Suprapubic skin (tissue), 3 donors: ENCODE data around the gene SSRP1.

Experiments used
- POLR2A ChIP-seq, 2 donors: fragments of 450-650 bp; IDR thresholded peaks; one replicate each; pipeline ENCODE4 v1.6.1; 2017; ENCODE audit warnings: antibody characterized with exemption in 2 of 2, mild to moderate bottlenecking in 2 of 2, moderate library complexity in 2 of 2
- TF ChIP-seq, protein P1 (sequence below), 2 donors: fragments of 200-600 bp in 1 of 2; fragments of 450-650 bp in 1 of 2; sonication (generic) in 1 of 2; IDR thresholded peaks; one replicate each; pipeline ENCODE4 v1.5.1; 2016 to 2019; ENCODE audit warnings: antibody characterized with exemption in 2 of 2, mild to moderate bottlenecking in 1 of 2, moderate library complexity in 1 of 2

DNA sequence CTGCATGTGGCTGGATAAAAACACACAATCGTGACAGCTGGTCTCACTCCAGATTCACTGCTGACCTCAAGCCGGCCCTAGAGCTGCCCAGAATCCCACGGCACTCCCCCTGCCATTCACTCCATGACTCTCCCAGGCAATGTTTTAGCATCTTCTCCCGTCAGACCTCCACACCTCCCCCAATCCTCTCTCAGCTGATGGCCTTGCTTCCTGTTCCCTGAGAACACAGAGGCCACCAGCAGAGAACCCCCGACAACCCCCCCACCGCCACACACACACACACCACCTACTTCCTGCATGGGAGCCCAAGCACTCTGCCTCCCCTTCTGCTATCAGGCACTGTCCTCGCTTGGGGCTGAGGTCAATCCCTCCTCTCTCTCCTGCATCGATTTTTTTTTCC, 20.2 kb downstream of the SSRP1 start:
- TF ChIP-seq, protein P1, sequence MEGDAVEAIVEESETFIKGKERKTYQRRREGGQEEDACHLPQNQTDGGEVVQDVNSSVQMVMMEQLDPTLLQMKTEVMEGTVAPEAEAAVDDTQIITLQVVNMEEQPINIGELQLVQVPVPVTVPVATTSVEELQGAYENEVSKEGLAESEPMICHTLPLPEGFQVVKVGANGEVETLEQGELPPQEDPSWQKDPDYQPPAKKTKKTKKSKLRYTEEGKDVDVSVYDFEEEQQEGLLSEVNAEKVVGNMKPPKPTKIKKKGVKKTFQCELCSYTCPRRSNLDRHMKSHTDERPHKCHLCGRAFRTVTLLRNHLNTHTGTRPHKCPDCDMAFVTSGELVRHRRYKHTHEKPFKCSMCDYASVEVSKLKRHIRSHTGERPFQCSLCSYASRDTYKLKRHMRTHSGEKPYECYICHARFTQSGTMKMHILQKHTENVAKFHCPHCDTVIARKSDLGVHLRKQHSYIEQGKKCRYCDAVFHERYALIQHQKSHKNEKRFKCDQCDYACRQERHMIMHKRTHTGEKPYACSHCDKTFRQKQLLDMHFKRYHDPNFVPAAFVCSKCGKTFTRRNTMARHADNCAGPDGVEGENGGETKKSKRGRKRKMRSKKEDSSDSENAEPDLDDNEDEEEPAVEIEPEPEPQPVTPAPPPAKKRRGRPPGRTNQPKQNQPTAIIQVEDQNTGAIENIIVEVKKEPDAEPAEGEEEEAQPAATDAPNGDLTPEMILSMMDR (IDR thresholded peaks at IDR 0.05) = no peak
- no peak for TF ChIP-seq POLR2A (IDR thresholded peaks at IDR 0.05)
